H1 (cell line): ENCODE measurements around the gene CCDC82. TPM values are rescaled to one million over a fixed set of nuclear protein-coding genes. Genes with fewer than 3 reads are reported as not detected.

Experiments used
- CTCF ChIA-PET: fragments of 300-600 bp; sonication (Branson Sonifier 250); formaldehyde crosslinking; loops from one replicate; lab custom pipeline; 2021; ENCODE audit not compliant: partially characterized antibody; lab: Charles Lee
- POLR2A ChIA-PET: fragments of 300-600 bp; sonication (Branson Sonifier 250); formaldehyde crosslinking; loops from one replicate; lab custom pipeline; 2021; ENCODE audit warnings: inconsistent platforms; ENCODE audit not compliant: partially characterized antibody; lab: Charles Lee
- DNase-seq, 2 experiments: peaks; one replicate each; pipeline versions ENCODE4 v3.0.0 to v3.0.0-alpha.2; 2010 to 2022; ENCODE audit warnings: low spot score in 2 of 2, low read depth in 1 of 2, mixed read lengths in 1 of 2
- FAIRE-seq: peaks from 2 replicates; lab custom pipeline; 2011; peaks lifted over from hg19 to GRCh38; lab: Jason Lieb, UNC
- H2AFZ ChIP-seq: 2 replicates; pipeline ENCODE4 v1.8.1; 2012; ENCODE audit warnings: low read length, inconsistent platforms
- H2AK5ac ChIP-seq: 2 replicates; pipeline ENCODE4 v1.6.1; 2013; ENCODE audit warnings: low read depth, low read length
- H2BK120ac ChIP-seq: replicated peaks from 2 replicates; pipeline ENCODE3; 2013; ENCODE audit warnings: low read depth, low read length, inconsistent platforms
- H2BK12ac ChIP-seq: 2 replicates; pipeline ENCODE4 v1.6.1; 2013; ENCODE audit warnings: low read depth, low read length
- H2BK15ac ChIP-seq: 2 replicates; pipeline ENCODE4 v1.6.1; 2013; ENCODE audit warnings: low read length
- H2BK20ac ChIP-seq: 2 replicates; pipeline ENCODE4 v1.6.1; 2013; ENCODE audit warnings: low read length
- H2BK5ac ChIP-seq: 2 replicates; pipeline ENCODE4 v1.6.1; 2013; ENCODE audit warnings: low read depth, low read length
- H3K14ac ChIP-seq: 2 replicates; pipeline ENCODE4 v1.6.1; 2013; ENCODE audit warnings: inconsistent platforms; ENCODE audit not compliant: insufficient read length
- H3K18ac ChIP-seq: 2 replicates; pipeline ENCODE4 v1.6.1; 2013; ENCODE audit warnings: low read length; ENCODE audit errors: extremely low read depth
- H3K23ac ChIP-seq: 2 replicates; pipeline ENCODE4 v1.6.1; 2013; ENCODE audit warnings: inconsistent platforms; ENCODE audit not compliant: insufficient read length
- H3K23me2 ChIP-seq: 2 replicates; pipeline ENCODE4 v1.6.1; 2013; ENCODE audit warnings: low read depth, low read length
- H3K27ac ChIP-seq: 2 replicates; pipeline ENCODE4 v1.6.1; 2011; ENCODE audit warnings: low read depth, low read length, inconsistent platforms
- H3K27me3 ChIP-seq, 4 experiments: replicated peaks in 1 of 4; 1 replicate in 1 of 4; 2 replicates in 3 of 4; pipeline versions ENCODE4 v1.6.1 to v1.8.1; 2011 to 2013; ENCODE audit warnings: low read length in 3 of 4, mild to moderate bottlenecking in 3 of 4, inconsistent platforms in 2 of 4, mixed read lengths in 2 of 4, moderate library complexity in 1 of 4; ENCODE audit not compliant: control insufficient read depth in 3 of 4, insufficient read depth in 3 of 4; ENCODE audit errors: extremely low read depth in 1 of 4
- H3K36me3 ChIP-seq, 4 experiments: 2 replicates each; pipeline versions ENCODE4 v1.6.1 to v1.8.1; 2011 to 2013; ENCODE audit warnings: mild to moderate bottlenecking in 4 of 4, low read length in 3 of 4, moderate library complexity in 2 of 4, control low read depth in 1 of 4, inconsistent platforms in 1 of 4; ENCODE audit not compliant: insufficient read depth in 4 of 4, control insufficient read depth in 2 of 4
- H3K4ac ChIP-seq: replicated peaks from 2 replicates; pipeline ENCODE3; 2013; ENCODE audit warnings: low read length, low read depth, mixed read lengths, inconsistent platforms; ENCODE audit not compliant: insufficient read length
- H3K4me1 ChIP-seq, 4 experiments: replicated peaks in 1 of 4; 1 replicate in 1 of 4; 2 replicates in 3 of 4; pipeline versions ENCODE4 v1.6.1 to v1.8.1; 2011 to 2013; ENCODE audit warnings: low read length in 3 of 4, inconsistent platforms in 2 of 4, mixed read lengths in 1 of 4; ENCODE audit not compliant: insufficient read depth in 4 of 4, control insufficient read depth in 3 of 4
- H3K4me2 ChIP-seq, 2 experiments: 2 replicates each; pipeline versions ENCODE4 v1.6.1 to v1.8.1; 2011 to 2013; ENCODE audit warnings: low read depth in 2 of 2, low read length in 2 of 2, control low read depth in 1 of 2, inconsistent platforms in 1 of 2, mild to moderate bottlenecking in 1 of 2; ENCODE audit not compliant: insufficient read depth in 1 of 2
- H3K4me3 ChIP-seq, 4 experiments: fragments of 200-600, 300-600 bp in 1 of 4; sonication (generic), shearing (Covaris generic), sonication (Bioruptor Twin) in 1 of 4; 2 replicates each; pipeline versions ENCODE4 v1.5.1 to v1.8.1; 2011 to 2016; ENCODE audit warnings: low read length in 4 of 4, low read depth in 3 of 4, control low read depth in 2 of 4, inconsistent platforms in 2 of 4, mild to moderate bottlenecking in 2 of 4, mixed read lengths in 1 of 4, moderate library complexity in 1 of 4; ENCODE audit not compliant: insufficient read depth in 2 of 4; ENCODE audit errors: extremely low read depth in 1 of 4
- H3K56ac ChIP-seq: replicated peaks from 2 replicates; pipeline ENCODE3; 2013; ENCODE audit warnings: low read depth, mild to moderate bottlenecking, mixed read lengths, low read length, inconsistent platforms; ENCODE audit not compliant: insufficient read length
- H3K79me1 ChIP-seq: 2 replicates; pipeline ENCODE4 v1.6.1; 2013; ENCODE audit warnings: low read depth, low read length, control low read depth
- H3K79me2 ChIP-seq, 2 experiments: 2 replicates each; pipeline versions ENCODE4 v1.6.1 to v1.8.1; 2012 to 2013; ENCODE audit warnings: low read length in 2 of 2, mild to moderate bottlenecking in 2 of 2, inconsistent platforms in 1 of 2; ENCODE audit not compliant: insufficient read depth in 2 of 2, control insufficient read depth in 1 of 2
- H3K9ac ChIP-seq, 4 experiments: replicated peaks in 1 of 4; 1 replicate in 1 of 4; 2 replicates in 3 of 4; pipeline versions ENCODE4 v1.6.1 to v1.8.1; 2011 to 2013; ENCODE audit warnings: low read depth in 3 of 4, low read length in 3 of 4, control low read depth in 2 of 4, mild to moderate bottlenecking in 2 of 4, moderate library complexity in 2 of 4, inconsistent platforms in 1 of 4; ENCODE audit errors: extremely low read depth in 1 of 4
- H3K9me3 ChIP-seq, 2 experiments: 2 replicates each; pipeline versions ENCODE4 v1.6.1 to v1.8.1; 2012 to 2013; ENCODE audit warnings: mild to moderate bottlenecking in 2 of 2, moderate library complexity in 2 of 2, control low read depth in 1 of 2, inconsistent platforms in 1 of 2, low read depth in 1 of 2, low read length in 1 of 2, mixed read lengths in 1 of 2; ENCODE audit not compliant: insufficient read depth in 2 of 2
- H4K20me1 ChIP-seq, 2 experiments: replicated peaks in 1 of 2; 2 replicates each; pipeline versions ENCODE3 to v1.8.1; 2011 to 2013; ENCODE audit warnings: inconsistent platforms in 2 of 2, low read length in 2 of 2, mild to moderate bottlenecking in 1 of 2; ENCODE audit not compliant: insufficient read depth in 2 of 2, control insufficient read depth in 1 of 2
- H4K5ac ChIP-seq: 2 replicates; pipeline ENCODE4 v1.6.1; 2013; ENCODE audit warnings: low read length, low read depth, mixed read lengths, inconsistent platforms; ENCODE audit not compliant: insufficient read length
- H4K8ac ChIP-seq: 2 replicates; pipeline ENCODE4 v1.8.0; 2013; ENCODE audit warnings: mild to moderate bottlenecking, moderate library complexity, low read length, inconsistent platforms; ENCODE audit not compliant: insufficient read depth; ENCODE audit errors: extremely low read depth
- H4K91ac ChIP-seq: replicated peaks from 2 replicates; pipeline ENCODE3; 2013; ENCODE audit warnings: low read length, mixed read lengths, inconsistent platforms; ENCODE audit not compliant: insufficient read length
- NANOG ChIP-seq: IDR thresholded peaks from 2 replicates; pipeline ENCODE4 v1.6.1; 2011; ENCODE audit warnings: low read length, low read depth, mild to moderate bottlenecking, inconsistent platforms; ENCODE audit not compliant: insufficient read depth, poor library complexity, severe bottlenecking
- WGBS, 2 experiments: shearing (Covaris generic) in 1 of 2; methylation state at CpG; one replicate each; pipeline versions ENCODE4 v1.1.6 to v1.1.7; 2013 to 2015; ENCODE audit warnings: low lambda C conversion rate in 2 of 2, mixed read lengths in 2 of 2, inconsistent platforms in 1 of 2, low coverage in 1 of 2, missing lambda C conversion rate in 1 of 2; ENCODE audit not compliant: insufficient replicate concordance in 2 of 2, insufficient coverage in 1 of 2, insufficient read length in 1 of 2; ENCODE audit errors: extremely low coverage in 1 of 2, missing lambda C conversion rate in 1 of 2; 5-methylcytosine and 5-hydroxymethylcytosine counted together
- polyA plus RNA-seq, 7 experiments: library from polyadenylated mRNA; depleted of rRNA in 3 of 7; stranded (reverse) in 5 of 7; unstranded in 2 of 7; fragments of >200 nt in 5 of 7; fragments of 200-250 nt in 2 of 7; gene quantifications; 1 replicate in 5 of 7; 2 replicates in 1 of 7; 4 replicates in 1 of 7; pipeline versions ENCODE4 v1.2.1 to v1.2.3, GENCODE V29; 2011 to 2013; ENCODE audit warnings: missing spikeins in 2 of 7, mixed read lengths in 2 of 7
- total RNA-seq: library from RNA; stranded (reverse); fragmentation: NEBNext Ultra II Directional; extraction: Animal tissue kit (Norgen Biotek cat#: 25700); gene quantifications from 2 replicates; pipeline ENCODE4 v1.2.1, GENCODE V29; 2021

The CCDC82 gene
- total and polyA plus RNA-seq, 2 of the 8 experiments (the other 6 are each of a cell fraction or from before 2014, with no cell fraction given): 6.0 to 15.2 TPM

- H3K4me1 ChIP-seq: no peaks in the 10 kb centered on the region
- DNase-seq (no peak), FAIRE-seq (no peak)
- H3K4ac ChIP-seq: no peak overlapping the region
- no peak overlapping the region for H3K4me3 ChIP-seq
- H3K4me2 ChIP-seq: no peak overlapping the region
- H3K14ac ChIP-seq: no peak overlapping the region
- no peak overlapping the region for H3K56ac ChIP-seq
- H3K27ac ChIP-seq: no peak overlapping the region
- H2AFZ ChIP-seq: no peak overlapping the region
- no peak overlapping the region for H3K18ac ChIP-seq
- H2BK120ac ChIP-seq: no peak overlapping the region
- no peak overlapping the region for H4K91ac ChIP-seq
- H4K8ac ChIP-seq: no peak overlapping the region
- H2BK15ac ChIP-seq: no peak overlapping the region
- no peak overlapping the region for H2BK5ac ChIP-seq
- H3K79me2 ChIP-seq: peaks cover 0 to 19% of the 10 kb centered on the region in 2 experiments; a peak in 2 of 4 replicates
- H3K36me3 ChIP-seq: peaks cover 0 to 16% (median 3%) of the 10 kb centered on the region in 4 experiments; a peak in 3 of 8 replicates
- ChIA-PET POLR2A (no interaction called here), CTCF (interaction anchor here (1.0 kb wide), 2 partner anchors 9 to 54 kb away, joined by 3 read pairs; no protein-coding TSS in a partner anchor)
- H3K23ac ChIP-seq: no peak overlapping the region
- no peaks in the 10 kb centered on the region for H3K27me3 ChIP-seq
- no peak overlapping the region for H2BK12ac ChIP-seq
- H2AK5ac ChIP-seq: no peak overlapping the region
- H3K9ac ChIP-seq: no peak overlapping the region
- H4K20me1 ChIP-seq: no peaks in the 10 kb centered on the region
- no peak overlapping the region for H4K5ac ChIP-seq
- no peaks in the 10 kb centered on the region for H3K9me3 ChIP-seq
- H3K23me2 ChIP-seq: peaks cover 2% of the 10 kb centered on the region; the same call in 1 of the 2 replicates
- H3K79me1 ChIP-seq: no peaks in the 10 kb centered on the region; the same call in 1 of the 2 replicates
- WGBS, 2 experiments: 89% methylated on average over 2 of the region's 2 CpGs; no CpG with 5 or more reads in 1 of the 2 experiments
- no peak overlapping the region for H2BK20ac ChIP-seq
- TF ChIP-seq NANOG: no peak
These were observed 4.5 kb downstream of the CCDC82 start for GRCh38 chr11:96385187-96385586.
